Smooth muscle cell (in vitro differentiated cells): Measurements from ENCODE around the gene CCN6. TPM values are rescaled to one million over a fixed set of nuclear protein-coding genes. Genes with fewer than 3 reads are reported as not detected.
A peak's percentile ranks its signal among the peaks of the same experiment; 100 is the strongest.

ENCODE experiments used
- DNase-seq: peaks from one replicate; lab custom pipeline; 2025; ENCODE audit not compliant: unreplicated experiment; lab: John Stamatoyannopoulos, UW
- H2AFZ ChIP-seq: fragments of 200-600 bp; sonication (generic); 2 replicates; pipeline ENCODE4 v1.6.0; 2016; ENCODE audit warnings: antibody characterized with exemption, low read depth, mild to moderate bottlenecking
- H3F3A ChIP-seq: fragments of 200-600 bp; sonication (generic); 2 replicates; pipeline ENCODE4 v1.6.0; 2017; ENCODE audit warnings: antibody characterized with exemption, low read depth
- H3K27ac ChIP-seq: fragments of 200-600 bp; sonication (generic); 2 replicates; pipeline ENCODE4 v1.5.1; 2016; ENCODE audit warnings: low read depth, mild to moderate bottlenecking
- H3K27me3 ChIP-seq: fragments of 200-600 bp; sonication (generic); 2 replicates; pipeline ENCODE4 v1.6.1; 2016; ENCODE audit warnings: low read depth, mild to moderate bottlenecking
- H3K36me3 ChIP-seq: fragments of 200-600 bp; sonication (generic); 2 replicates; pipeline ENCODE4 v1.5.1; 2016; ENCODE audit warnings: low read depth
- H3K4me1 ChIP-seq: fragments of 200-600 bp; sonication (generic); 2 replicates; pipeline ENCODE4 v1.5.1; 2016; ENCODE audit warnings: low read depth
- H3K4me2 ChIP-seq: fragments of 200-600 bp; sonication (generic); 2 replicates; pipeline ENCODE4 v1.6.0; 2016; ENCODE audit warnings: mild to moderate bottlenecking
- H3K4me3 ChIP-seq: fragments of 200-600 bp; sonication (generic); 2 replicates; pipeline ENCODE4 v1.5.1; 2016; ENCODE audit warnings: mild to moderate bottlenecking
- H3K79me2 ChIP-seq: fragments of 200-600 bp; sonication (generic); 2 replicates; pipeline ENCODE4 v1.6.0; 2016; ENCODE audit warnings: low read depth, mild to moderate bottlenecking
- H3K9ac ChIP-seq: fragments of 200-600 bp; sonication (generic); 2 replicates; pipeline ENCODE4 v1.6.0; 2016; ENCODE audit warnings: low read depth
- H3K9me3 ChIP-seq: fragments of 200-600 bp; sonication (generic); replicated peaks from 2 replicates; pipeline ENCODE4 v1.5.1; 2016; ENCODE audit warnings: low read depth
- H4K20me1 ChIP-seq: fragments of 200-600 bp; sonication (generic); 2 replicates; pipeline ENCODE4 v1.6.0; 2016; ENCODE audit warnings: low read depth
- CTCF ChIP-seq: fragments of 200-600 bp; sonication (generic); IDR thresholded peaks from 2 replicates; pipeline ENCODE4 v1.5.1; 2017; ENCODE audit warnings: borderline replicate concordance, mild to moderate bottlenecking, antibody characterized with exemption; ENCODE audit not compliant: insufficient read depth, poor library complexity, severe bottlenecking
- WGBS: methylation state at CpG from one replicate; pipeline ENCODE4 v1.1.7; 2016; ENCODE audit warnings: low lambda C conversion rate; 5-methylcytosine and 5-hydroxymethylcytosine counted together
- polyA plus RNA-seq: library from polyadenylated mRNA; unstranded; fragments of >200 nt; fragmentation: Nextera tagmentation; extraction: Ambion mirVana; gene quantifications from 2 replicates; pipeline ENCODE4 v1.2.1, GENCODE V29; 2016
- total RNA-seq: library from RNA; depleted of rRNA; stranded (reverse); fragments of >200 nt; gene quantifications from 2 replicates; pipeline ENCODE4 v1.2.3, GENCODE V29; 2014

CCN6 gene
- total and polyA plus RNA-seq, 2 experiments from 2014 or later, result 0.23 TPM; not detected in 1

- no peaks in the 10 kb centered on the region for H3K9me3 ChIP-seq
- no peaks in the 10 kb centered on the region for H3K27me3 ChIP-seq
- DNase-seq, result no peak
- H2AFZ ChIP-seq, result no peak overlapping the region
- WGBS, result 37% methylated on average over 2 of the region's 2 CpGs
- TF ChIP-seq CTCF, result no peak
- no peak overlapping the region for H3K4me3 ChIP-seq
- no peaks in the 10 kb centered on the region for H3K79me2 ChIP-seq
- H3K36me3 ChIP-seq, result no peaks in the 10 kb centered on the region
- H4K20me1 ChIP-seq, result no peaks in the 10 kb centered on the region
- H3K9ac ChIP-seq, result no peak overlapping the region
- no peaks in the 10 kb centered on the region for H3F3A ChIP-seq
- no peak overlapping the region for H3K4me2 ChIP-seq
- H3K4me1 ChIP-seq, result no peaks in the 10 kb centered on the region
- peak overlapping the region; percentile 15 for H3K27ac ChIP-seq
Observed at GRCh38 chr6:112014483-112014882, 39.4 kb upstream of the CCN6 start.

GRCh38 chr6:112015725-112016124 is 38.2 kb upstream of the CCN6 start:
- no peaks in the 10 kb centered on the region for H3K79me2 ChIP-seq
- TF ChIP-seq CTCF, result no peak
- no peaks in the 10 kb centered on the region for H3K27me3 ChIP-seq
- H3K4me1 ChIP-seq, result no peaks in the 10 kb centered on the region
- 94% methylated on average over 5 of the region's 5 CpGs for whole genome bisulfite sequencing
- no peaks in the 10 kb centered on the region for H3K9me3 ChIP-seq
- H3K36me3 ChIP-seq, result no peaks in the 10 kb centered on the region
- no peaks in the 10 kb centered on the region for H4K20me1 ChIP-seq
- no peak overlapping the region for H3K4me3 ChIP-seq
- H2AFZ ChIP-seq, result no peak overlapping the region
- no peak overlapping the region for H3K9ac ChIP-seq
- no peak overlapping the region for H3K4me2 ChIP-seq
- no peak for DNase-seq
- H3K27ac ChIP-seq, result no peak overlapping the region
- no peaks in the 10 kb centered on the region for H3F3A ChIP-seq

- Histone ChIP-seq H3K4me1 (no peaks in the 10 kb centered on the region), H3K79me2 (no peaks in the 10 kb centered on the region), H3K4me3 (no peak overlapping the region), H3K4me2 (no peak overlapping the region), H3K27ac (no peak overlapping the region), H3K9me3 (no peaks in the 10 kb centered on the region), H3K36me3 (no peaks in the 10 kb centered on the region), H4K20me1 (no peaks in the 10 kb centered on the region), H3K9ac (no peak overlapping the region), H3K27me3 (no peaks in the 10 kb centered on the region), H2AFZ (no peak overlapping the region), H3F3A (no peaks in the 10 kb centered on the region)
- DNase-seq, result no peak
- no peak for TF ChIP-seq CTCF
- 63% methylated on average over 6 of the region's 6 CpGs for WGBS
Observed at GRCh38 chr6:112016320-112016719, 37.6 kb upstream of the CCN6 start.

- no peaks in the 10 kb centered on the region for H3K27me3 ChIP-seq
- no peaks in the 10 kb centered on the region for H3K79me2 ChIP-seq
- no peak for DNase-seq
- H2AFZ ChIP-seq, result no peak overlapping the region
- no peaks in the 10 kb centered on the region for H3K9me3 ChIP-seq
- H3K9ac ChIP-seq, result no peak overlapping the region
- H3K4me2 ChIP-seq, result no peak overlapping the region
- no peak overlapping the region for H3K4me3 ChIP-seq
- no peak for TF ChIP-seq CTCF
- H3K4me1 ChIP-seq, result no peaks in the 10 kb centered on the region
- H3K36me3 ChIP-seq, result no peaks in the 10 kb centered on the region
- no peaks in the 10 kb centered on the region for H4K20me1 ChIP-seq
- WGBS, result 99% methylated on average over 4 of the region's 4 CpGs
- no peaks in the 10 kb centered on the region for H3F3A ChIP-seq
- no peak overlapping the region for H3K27ac ChIP-seq
Observed at GRCh38 chr6:112017169-112017568, 36.7 kb upstream of the CCN6 start.
